IPS-NIHi7 (cell line): ENCODE data around the gene PDCD1LG2.
"Not testable (repeated sequence)": the region's sequence is repeated elsewhere in the genome, so short reads cannot be mapped to it uniquely, and the experiment has no call there.

Experiments
- DNase-seq: peaks from one replicate; pipeline ENCODE4 v3.0.0; 2012; ENCODE audit warnings: mixed read lengths; ENCODE audit errors: extremely low spot score

PDCD1LG2 gene

DNA sequence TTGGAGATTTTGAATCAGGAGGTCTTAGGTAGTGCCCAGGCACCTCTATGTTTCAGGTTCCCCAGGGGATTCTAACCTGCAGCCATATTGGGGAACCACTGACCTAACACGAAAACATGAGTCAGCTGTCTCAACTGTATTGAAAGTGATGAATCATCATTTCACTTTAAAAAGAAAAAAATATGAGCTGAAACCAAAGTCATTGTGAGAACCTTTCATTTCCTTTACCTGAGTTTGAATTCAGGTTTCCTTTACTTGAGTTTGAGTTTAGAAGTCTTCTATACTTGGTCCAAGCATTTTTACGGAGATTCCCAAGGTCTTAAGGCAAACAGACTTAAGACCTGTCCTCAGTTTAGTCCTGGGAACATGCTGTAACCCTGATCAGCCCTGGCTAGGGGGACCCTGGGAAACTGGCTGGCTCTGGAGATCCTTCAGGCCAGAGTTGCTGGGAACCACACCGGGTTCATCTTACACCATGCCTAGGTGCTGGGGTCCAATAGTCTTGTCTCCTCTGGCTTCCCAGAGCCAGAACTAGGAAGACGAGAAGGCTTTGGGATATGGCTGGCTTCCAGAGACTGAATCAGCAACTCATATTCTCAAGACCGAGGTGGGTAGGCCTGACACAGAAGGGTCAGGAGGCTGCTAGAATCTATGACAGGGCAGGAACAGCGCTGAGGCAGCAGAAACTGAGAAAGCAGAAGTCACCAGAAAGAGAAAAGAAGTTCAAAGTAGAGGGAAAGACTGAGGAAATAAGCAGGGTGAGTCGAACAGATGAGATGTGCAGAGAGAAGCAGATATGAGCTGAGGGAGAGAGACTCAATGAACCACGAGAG, 16.4 kb upstream of the PDCD1LG2 start:
- DNase-seq, result no peak

DNA sequence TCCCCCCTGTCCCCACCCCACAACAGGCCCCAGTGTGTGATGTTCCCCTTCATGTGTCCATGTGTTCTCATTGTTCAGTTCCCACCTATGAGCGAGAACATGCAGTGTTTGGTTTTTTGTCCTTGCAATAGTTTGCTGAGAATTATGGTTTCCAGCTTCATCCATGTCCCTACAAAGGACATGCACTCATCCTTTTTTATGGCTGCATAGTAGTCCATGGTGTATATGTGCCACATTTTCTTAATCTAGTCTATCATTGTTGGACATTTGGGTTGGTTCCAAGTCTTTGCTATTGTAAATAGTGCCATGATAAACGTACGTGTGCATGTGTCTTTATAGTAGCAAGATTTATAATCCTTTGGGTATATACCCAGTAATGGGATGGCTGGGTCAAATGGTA, 15.6 kb upstream of the PDCD1LG2 start:
- not testable (repeated sequence) for DNase-seq

DNA sequence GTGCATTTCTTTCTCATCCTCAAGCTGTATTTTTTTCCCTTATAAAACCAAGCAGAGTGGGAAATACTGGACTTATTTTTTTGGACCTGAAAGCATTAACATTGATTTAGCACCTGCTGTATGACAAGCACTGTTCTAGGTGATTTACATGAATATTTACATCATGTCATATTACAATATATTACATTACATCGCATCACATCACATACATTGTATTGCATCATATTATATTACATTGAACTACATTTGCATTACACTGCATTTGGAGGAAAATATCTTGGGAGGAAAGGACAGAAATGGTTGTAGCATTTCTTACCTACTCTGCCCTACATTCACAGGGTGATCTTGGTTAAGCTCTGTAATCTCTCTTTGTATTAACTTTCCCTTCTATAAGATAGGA, 11.2 kb upstream of the PDCD1LG2 start:
- DNase-seq, result no peak

DNA sequence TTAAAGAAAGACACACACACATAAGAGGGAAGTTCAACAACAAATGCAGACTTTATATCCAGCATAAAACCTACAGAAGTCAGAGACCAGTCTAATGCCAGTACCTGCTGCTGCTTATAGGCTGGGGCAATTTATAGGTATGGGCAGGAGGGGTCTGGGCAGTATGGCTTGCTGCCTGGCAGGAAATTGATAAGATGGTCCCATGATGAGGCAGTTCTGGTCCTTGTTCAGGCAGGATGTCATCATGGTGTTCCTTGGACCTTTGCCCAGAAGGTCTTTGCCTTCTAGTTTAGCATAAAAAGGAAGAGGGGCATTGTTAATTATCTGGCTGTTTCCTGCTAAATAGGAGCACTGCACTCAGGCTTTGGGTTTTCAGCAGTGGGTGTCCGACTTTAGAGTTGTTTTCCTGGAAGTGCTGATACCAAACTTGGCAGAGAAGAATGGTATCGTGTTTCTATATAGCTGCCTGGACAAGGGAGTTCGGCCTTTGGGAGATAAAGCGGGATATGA, 10.4 kb upstream of the PDCD1LG2 start:
- DNase-seq, result no peak

DNA sequence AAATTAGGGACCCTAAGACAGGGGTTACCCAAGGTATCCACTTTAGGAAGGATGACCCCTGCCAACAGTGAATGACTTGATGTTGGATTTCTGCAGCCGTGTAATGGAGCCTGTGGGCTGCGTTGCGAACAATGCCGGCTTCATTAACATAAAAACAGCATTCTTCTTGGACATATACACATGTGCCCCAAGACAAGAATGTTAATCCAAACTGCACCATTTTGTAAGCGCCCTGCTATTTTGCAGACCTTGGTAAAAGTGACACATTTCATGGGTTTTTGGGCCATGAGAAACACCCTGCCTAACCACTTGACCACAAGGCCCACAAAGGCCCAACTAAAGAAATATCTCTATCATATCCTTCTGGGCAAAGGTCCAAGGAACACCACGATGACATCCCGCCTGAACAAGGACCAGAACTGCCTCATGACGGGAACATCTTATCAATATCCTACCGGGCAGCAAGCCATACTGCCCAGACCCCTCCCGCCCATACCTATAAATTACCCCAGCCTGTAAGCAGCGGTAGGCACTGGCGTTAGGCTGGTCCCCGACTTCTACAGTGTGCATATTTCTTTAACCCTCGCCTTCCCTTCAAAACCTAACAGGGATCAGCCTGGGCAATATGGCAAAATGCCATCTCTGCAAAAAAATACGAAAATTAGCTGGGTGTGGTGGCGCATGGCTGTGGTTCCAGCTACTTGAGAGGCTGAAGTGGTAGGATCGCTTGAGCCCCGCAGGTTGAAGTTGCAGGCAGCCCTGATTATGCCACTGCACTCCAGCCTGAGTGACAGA, 9.7 kb upstream of the PDCD1LG2 start:
- DNase-seq, result no peak

DNA sequence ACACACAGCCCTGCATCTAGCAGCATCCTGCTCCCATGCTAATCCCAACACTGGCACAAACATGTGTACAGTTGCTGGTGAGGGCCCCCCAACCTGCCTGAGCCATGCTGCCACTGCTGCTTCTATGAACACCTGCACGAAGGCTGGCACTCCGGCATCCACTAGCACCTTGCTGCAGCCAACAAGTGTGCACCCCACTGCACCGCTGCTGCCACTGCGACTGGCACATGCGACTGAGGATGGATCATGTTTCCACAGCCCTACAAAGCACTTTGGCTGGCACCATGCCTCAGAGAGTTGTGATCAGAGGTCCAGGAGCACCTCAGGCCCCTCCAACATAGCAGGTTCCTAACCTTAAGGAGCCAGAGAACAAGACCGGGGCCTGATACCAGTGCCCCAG, 7.8 kb upstream of the PDCD1LG2 start:
- no peak for DNase-seq

DNA sequence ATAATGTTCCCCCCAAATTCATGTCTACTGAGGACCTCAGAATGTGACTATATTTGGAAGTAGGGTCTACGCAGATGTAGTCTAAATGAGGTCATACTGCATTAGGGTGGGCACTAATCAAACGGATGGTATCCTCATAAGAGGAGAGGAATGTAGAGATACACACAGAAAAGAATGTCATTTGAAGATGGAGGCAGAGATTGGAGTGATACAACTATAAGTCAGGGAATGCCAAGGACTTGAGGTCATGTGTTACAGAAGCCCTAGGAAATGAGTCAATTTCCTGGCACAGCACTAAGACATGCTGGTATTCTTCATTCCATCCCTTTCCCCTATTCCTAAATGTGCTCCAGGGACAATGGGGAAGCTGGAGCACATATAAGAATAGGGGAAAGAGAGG, 758 bp upstream of the PDCD1LG2 start:
- DNase-seq, result no peak

DNA sequence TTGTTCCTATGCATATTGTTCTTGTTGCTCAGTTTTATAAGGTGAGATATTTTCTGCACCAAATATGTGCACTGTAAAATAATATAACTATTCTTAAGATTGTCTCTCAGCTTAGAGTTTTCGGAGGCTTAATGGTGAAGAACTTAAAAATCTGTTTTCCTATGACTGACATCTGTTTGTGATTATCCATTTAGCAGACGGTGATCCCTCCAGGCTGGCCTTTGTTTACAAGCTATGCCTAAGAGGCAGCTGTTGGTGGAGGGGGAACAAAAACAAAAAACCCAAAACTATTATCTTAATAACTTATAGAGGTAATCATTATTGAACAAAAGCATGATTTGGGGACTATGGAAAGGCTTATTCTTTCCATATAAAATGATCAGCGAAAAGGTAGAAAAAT, 658 bp downstream of the PDCD1LG2 start:
- DNase-seq, result no peak

DNA sequence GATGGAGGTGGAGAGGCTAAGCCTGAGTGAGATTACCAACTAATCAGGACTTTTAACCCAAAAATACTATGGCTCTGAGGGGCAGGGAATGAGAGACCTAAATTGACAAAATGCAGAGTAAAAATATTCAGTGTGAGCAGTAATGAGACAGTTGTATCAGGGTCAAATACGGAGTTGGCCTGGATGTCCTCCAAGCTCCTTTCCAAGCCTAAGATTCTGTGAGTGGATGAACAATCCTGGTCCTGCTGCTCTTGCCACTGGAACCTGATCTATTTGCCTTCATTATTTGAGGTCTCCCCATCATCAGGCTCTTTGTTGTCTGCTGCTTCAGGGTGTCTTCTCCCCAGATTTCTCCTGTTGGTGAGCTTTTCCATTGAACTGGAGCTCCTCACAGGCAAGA, 1.1 kb downstream of the PDCD1LG2 start:
- no peak for DNase-seq

DNA sequence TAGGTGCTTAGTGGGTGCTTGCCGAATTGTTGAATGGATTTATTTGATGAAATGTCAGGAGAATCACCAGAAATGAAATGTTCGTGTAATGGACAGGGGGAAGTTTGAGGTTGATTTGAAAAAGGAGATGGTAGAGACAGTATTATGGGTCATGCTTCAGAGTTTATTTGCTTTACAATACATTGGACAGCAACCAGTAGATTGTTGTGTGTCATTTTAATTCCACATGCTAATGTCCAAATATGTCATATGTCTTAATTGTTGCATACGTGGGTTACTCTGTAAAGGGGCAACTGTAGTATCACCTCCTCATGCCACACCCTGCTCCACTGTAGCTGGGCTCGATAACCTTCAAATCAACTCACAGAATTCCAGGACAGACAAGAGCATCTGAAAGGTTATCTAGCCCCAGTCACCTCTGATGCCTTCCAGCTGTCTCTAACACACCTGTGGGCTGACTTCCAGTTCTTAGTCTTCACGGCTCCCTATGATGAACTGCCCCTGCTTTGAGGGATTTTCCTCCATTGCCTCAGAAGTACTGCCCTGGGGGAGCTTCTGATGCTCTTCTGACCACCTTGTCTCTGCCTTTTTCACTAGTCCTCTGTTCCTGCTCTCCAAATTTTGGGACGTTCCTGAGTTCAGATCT, 1.7 kb downstream of the PDCD1LG2 start:
- DNase-seq, result no peak

DNA sequence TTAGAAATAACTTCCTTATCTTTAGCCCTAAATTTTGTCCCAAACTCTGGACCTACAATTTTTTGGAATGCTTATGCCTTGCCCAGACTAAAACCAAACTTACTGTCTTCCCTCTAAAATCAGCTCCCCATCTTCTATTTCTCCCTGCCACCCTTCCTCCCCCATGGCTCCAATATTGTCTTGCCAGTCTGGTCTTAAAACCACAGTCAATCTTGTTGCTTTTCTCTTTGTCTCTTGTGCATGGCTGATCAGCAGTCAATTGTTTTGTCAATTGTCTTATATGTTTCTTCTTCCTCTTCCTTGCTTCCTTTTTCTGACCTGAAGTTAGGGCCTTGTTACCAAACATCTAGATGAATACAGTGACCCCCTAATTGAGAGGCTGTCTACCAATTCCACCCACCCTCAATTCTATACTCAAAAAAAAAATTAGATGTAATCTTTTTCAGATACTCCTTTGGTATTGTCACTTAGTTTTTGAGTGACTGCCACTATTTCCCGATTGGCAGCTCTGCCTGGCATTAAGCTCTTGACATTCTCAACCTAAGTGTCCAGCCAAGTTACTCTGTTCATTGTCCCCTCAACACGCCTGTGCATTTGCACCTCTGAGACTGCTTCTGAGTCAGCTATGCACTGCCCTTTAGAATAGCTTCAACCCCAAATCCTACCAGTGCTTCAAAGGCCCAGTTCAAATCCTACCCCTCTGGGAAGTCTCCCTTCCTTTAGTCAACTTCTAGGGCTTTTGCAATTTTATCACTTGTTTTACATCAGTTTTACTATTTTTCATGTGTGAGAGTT, 2.5 kb downstream of the PDCD1LG2 start:
- DNase-seq, result no peak

DNA sequence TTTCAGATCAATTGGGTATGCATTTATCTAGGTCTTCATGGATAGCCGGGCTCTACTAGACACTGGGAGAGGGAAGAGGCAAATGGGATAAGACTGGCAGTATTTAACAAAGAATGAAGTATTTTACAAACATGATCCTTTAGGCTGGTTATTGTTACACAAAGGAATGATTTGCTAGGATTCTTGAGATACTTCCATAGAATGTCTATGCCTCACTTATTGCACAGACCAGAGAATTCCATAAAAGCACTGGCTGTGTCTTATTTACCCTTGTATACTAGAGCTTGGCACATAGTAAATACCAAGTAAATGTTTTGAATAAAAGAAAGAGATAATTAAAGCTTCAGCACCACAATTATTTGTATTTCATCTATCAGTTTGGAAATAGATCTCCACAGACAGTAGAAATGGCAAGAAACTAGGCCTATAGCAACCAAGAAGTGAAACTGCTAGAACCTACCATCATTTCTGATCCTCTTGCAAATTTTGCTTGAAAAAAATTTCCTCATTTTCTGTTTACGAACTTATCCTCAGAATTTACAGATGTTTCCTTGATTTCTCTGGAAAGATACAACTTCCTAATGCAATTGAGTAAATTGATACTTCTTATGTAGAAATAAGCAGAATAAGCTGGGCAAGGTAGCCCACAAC, 3.8 kb downstream of the PDCD1LG2 start:
- no peak for DNase-seq

DNA sequence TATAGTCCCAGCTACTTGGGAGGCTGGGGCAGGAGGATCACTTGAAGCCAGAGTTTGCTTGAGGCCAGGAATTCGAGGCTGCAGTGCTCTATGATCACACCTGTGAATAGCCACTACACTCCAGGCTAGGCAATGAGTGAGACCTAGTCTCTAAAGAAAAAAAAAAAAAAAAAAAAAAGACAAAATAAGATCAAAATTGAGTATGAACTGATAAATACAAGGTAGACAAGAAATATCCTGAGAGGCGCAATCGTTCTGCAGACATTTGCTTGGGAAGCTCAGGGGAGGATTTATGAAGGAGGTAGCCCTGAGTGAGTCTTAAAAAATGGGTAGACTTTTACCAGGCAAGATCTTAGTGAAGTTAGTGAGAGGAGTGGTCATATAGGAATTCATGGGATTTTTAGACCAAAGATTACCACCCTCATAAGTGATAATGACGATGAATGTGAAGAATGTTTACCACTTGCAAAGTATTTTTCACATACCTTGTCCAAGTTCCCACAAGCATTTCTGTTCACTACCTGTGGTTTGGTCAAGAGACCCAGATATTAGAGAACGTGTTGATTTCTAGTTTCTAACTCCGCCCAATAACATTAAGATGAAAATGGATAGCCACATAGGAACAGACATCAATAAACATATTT, 4.4 kb downstream of the PDCD1LG2 start:
- DNase-seq, result no peak

DNA sequence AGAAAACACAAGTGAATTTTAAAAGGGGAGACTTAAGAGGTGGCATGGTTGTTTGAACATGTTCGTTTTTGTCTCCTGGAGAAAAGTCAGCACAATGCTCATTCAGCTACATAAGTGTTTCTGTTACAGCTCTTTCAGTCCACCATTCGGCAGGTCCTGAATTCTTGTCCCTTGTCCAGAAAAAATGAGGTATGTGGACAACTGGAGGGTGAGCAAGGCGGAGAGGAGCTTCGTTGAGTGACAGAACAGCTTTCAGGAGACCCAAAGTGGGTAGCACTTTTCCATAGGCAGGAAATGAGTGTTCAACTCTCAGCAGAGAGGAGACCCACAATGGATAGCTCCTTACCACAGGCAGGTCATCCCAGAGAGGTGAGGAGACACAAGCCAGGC, 4.9 kb downstream of the PDCD1LG2 start:
- DNase-seq, result no peak

DNA sequence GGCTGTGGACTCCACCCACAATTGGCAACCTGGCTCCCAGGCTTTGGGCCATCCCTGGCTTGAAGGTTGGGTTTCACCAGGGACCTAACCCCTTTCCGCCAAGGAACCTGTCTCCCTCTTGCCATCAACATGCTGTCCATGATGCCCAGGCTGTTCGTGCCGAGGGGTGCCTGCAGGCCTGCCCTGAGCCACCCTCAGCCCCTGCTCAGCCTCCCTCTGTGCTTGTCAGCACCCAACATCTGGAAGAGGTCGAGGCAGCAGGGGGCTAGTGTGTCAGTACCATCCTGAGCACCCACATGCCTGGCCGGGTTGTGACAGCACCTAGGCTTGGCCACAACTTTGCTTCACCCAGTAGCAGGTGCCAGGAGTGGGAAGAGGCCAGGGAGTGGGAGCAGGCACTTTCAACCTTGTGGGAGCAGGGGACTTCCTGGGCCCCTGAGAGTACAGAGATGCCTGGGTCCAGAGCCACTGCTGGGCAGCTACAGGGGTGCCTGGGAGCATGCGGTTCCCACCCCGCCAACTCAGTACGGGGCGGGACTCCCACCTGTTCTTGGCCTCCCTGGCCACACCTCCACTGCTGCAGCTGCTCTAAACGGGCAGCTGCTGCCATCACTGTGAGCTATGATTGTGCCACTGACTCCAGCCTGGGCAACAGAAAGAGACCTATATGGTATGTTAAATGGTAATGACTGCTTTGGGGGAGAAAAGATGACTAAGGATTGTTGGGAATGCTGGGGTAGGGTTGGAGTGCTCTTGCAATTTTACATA, 6.3 kb downstream of the PDCD1LG2 start:
- DNase-seq, result no peak

DNA sequence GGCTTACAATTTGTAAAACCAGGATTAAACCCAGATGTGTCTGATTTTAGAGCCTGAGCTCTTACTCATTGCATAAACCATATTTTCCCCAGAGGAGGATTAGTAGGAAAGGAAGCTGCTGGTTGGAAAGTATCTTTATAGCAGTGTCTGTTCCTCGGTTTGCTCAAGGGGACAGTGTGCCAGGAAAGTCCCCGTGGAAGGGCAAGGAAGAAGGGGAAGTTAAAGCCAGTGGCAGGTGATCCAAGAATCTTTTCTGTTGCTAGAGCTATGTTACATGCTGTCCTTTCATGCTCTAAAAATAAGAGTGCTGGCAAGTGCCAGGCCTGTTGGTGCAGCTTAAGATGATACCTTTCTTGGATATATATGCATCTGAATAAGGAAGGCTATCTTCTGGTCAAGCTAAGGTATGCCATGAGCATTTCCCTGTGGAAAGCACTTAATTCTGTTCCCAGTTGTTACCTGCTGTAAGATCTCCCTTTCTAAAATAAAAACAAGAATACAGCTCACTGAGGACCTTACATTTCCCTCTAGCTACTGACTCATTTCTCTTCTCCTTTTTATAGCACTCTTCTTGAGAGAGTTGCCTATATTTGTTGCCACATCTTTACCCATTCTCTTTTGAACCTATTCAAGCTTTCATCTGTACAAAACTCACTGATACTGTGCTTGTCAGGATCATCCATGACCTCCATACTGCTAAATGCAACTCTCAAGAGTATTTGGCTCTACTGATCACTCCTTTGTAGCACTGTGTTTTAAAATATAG, 8.0 kb downstream of the PDCD1LG2 start:
- DNase-seq, result no peak

DNA sequence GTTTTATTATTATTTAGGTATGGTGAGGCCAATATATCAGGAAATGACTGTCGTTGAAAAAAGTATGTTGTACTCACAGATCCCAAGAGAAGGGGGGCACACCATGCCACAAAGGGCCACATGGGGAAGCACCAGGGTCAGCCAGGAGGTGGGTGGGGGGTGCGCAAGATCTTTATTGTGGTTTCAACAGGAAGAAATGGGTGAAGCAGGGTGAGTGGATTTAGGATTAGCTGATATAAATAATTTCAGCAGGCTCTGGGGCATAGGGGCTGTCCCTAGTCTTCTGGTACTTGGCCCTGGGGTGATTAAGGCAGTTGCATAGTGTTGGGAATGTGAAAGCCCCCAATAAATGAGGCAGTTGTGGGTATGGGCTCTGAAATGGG, 8.6 kb downstream of the PDCD1LG2 start:
- DNase-seq, result no peak

DNA sequence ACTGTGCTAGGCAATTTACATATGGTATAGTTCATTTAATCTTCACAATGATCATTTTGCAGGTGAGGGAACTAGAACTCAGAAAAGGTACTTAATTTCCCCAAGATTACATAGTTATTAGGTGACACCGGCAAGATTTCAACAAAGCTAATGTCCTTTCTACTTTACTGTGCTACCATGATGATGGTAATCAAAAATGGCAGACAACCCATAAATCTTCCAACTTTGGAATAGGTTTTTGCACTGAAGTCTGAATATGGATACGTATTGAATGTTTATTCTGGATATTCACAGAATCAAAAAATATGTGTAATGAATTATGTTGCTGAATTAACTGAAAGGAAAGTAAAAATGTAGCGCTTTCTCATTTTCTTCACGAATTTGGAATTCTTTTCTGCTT, 13.8 kb downstream of the PDCD1LG2 start:
- DNase-seq, result no peak

DNA sequence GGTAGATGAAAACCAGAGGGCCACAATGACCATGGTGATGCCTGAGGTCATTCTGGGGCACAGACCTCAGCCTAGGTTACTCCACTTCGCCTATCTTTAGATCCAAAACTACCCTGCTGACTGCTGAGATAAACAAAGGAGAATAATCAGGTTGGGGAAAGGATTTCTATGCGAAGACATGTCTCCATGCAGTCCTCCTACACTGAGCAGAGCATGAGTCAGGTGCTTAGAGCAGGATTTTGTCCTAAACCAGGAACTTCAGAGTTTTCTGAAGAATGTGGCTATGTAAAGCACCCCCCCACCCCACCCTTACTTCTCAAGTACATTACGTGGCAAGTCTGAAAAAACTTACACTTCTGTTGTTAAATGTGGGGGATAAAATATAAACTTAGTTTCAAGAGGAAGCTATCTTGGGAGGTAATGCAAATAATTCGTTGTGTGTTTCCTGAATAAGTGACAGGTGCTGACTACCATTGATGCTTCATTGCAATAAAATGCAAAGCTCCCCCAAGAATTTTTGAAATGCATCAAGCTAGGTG, 19.4 kb downstream of the PDCD1LG2 start:
- no peak for DNase-seq
